ENCODE data around the gene NDFIP2. TPM values are rescaled to one million over a fixed set of nuclear protein-coding genes. Genes with fewer than 3 reads are reported as not detected.

The NDFIP2 gene
- polyA plus RNA-seq, 1 donor (not counting 4 experiments of a cell fraction or from before 2014, with no cell fraction given): 244 TPM

DNA sequence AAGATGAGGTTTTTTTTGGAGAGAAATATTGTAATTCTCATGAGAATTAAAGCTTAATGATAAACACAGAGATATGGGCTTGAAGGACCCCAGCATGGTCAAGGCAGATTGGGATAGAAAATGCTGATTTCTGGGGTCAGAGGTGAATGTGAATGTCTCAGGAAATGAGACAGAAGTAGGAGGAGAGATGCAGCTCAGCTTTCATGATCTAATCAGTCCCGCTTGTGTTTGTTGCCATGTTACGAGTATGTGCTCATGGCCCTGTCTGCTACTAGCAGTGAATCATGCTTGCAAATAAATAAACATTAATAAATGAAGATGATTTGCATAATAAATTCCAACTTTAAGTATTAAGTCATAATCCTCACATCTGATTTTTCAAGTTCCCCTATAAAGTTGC lies 23.0 kb upstream of the NDFIP2 start:
- Histone ChIP-seq H3K4me2 (ENCODE audit: control insufficient read depth, extremely low read depth, insufficient read depth, low read depth, low read length) (no peak overlapping the region), H2AFZ (ENCODE audit: control insufficient read depth, low read length) (no peak overlapping the region), H3K9ac (ENCODE audit: control insufficient read depth, extremely low read depth, insufficient read depth, low read length) (no peak overlapping the region), H3K4me3 (ENCODE audit: control insufficient read depth in 2 of 3, extremely low read depth in 1 of 3, insufficient read depth in 2 of 3, low read depth in 1 of 3, low read length in 3 of 3) (no peak overlapping the region), H3K79me2 (ENCODE audit: control insufficient read depth, insufficient read depth, low read length) (no peaks in the 10 kb centered on the region), H3K27ac (ENCODE audit: control insufficient read depth, insufficient read depth, low read length) (no peak overlapping the region), H3K9me3 (ENCODE audit: control insufficient read depth, low read depth, low read length) (no peaks in the 10 kb centered on the region), H4K20me1 (ENCODE audit: control insufficient read depth, extremely low read depth, insufficient read depth, low read length) (no peaks in the 10 kb centered on the region), H3K36me3 (ENCODE audit: control insufficient read depth in 2 of 2, extremely low read depth in 1 of 2, insufficient read depth in 2 of 2, low read length in 2 of 2) (no peaks in the 10 kb centered on the region), H3K4me1 (ENCODE audit: control insufficient read depth, extremely low read depth, insufficient read depth, low read length) (peaks cover 13% of the 10 kb centered on the region), H3K27me3 (ENCODE audit: control insufficient read depth, extremely low read depth, insufficient read depth, low read length) (no peaks in the 10 kb centered on the region), H3K9me1 (ENCODE audit: control insufficient read depth, extremely low read depth, insufficient read depth, low read length) (peaks cover 2% of the 10 kb centered on the region)
- FAIRE-seq (no peak), DNase-seq (ENCODE audit: low read depth, low spot score) (no peak)
- dilution Hi-C loops (cut with MboI; ENCODE audit: extremely low pct_ligation_motif_present, low sequenced_read_pairs): no loop called here
- no peak for TF ChIP-seq EZH2 (IDR thresholded peaks at IDR 0.05; ENCODE audit: low read length)
- TF ChIP-seq, protein P1, sequence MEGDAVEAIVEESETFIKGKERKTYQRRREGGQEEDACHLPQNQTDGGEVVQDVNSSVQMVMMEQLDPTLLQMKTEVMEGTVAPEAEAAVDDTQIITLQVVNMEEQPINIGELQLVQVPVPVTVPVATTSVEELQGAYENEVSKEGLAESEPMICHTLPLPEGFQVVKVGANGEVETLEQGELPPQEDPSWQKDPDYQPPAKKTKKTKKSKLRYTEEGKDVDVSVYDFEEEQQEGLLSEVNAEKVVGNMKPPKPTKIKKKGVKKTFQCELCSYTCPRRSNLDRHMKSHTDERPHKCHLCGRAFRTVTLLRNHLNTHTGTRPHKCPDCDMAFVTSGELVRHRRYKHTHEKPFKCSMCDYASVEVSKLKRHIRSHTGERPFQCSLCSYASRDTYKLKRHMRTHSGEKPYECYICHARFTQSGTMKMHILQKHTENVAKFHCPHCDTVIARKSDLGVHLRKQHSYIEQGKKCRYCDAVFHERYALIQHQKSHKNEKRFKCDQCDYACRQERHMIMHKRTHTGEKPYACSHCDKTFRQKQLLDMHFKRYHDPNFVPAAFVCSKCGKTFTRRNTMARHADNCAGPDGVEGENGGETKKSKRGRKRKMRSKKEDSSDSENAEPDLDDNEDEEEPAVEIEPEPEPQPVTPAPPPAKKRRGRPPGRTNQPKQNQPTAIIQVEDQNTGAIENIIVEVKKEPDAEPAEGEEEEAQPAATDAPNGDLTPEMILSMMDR (optimal IDR thresholded peaks at IDR 0.05 in 1 of 3, IDR thresholded peaks at IDR 0.05 in 1 of 3, conservative IDR thresholded peaks at IDR 0.05 in 1 of 3; ENCODE audit: extremely low read depth in 1 of 3, insufficient read depth in 2 of 3, low read length in 3 of 3): no peak

DNA sequence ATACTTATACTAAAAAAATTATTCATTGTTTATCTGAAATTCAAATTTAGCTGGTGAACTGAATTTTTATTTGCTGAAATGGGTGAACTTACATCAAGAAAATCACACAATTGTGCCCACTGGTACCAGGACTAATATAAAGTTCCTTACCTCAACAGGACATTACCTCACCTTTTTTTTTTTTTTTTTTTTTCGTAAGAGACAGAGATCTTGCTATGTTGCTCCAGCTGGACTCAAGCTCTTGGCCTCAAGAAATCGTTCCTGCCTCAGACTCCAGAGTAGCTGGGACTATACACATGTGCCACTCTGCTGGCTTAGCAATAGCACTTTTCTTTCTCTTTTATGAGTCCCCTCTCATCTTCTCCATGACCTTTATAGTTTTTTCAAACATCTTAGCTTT lies 22.5 kb upstream of the NDFIP2 start:
- Histone ChIP-seq H4K20me1 (ENCODE audit: control insufficient read depth, extremely low read depth, insufficient read depth, low read length) (no peaks in the 10 kb centered on the region), H3K79me2 (ENCODE audit: control insufficient read depth, insufficient read depth, low read length) (no peaks in the 10 kb centered on the region), H3K27me3 (ENCODE audit: control insufficient read depth, extremely low read depth, insufficient read depth, low read length) (no peaks in the 10 kb centered on the region), H3K27ac (ENCODE audit: control insufficient read depth, insufficient read depth, low read length) (no peak overlapping the region), H3K4me2 (ENCODE audit: control insufficient read depth, extremely low read depth, insufficient read depth, low read depth, low read length) (no peak overlapping the region), H3K4me3 (ENCODE audit: control insufficient read depth in 2 of 3, extremely low read depth in 1 of 3, insufficient read depth in 2 of 3, low read depth in 1 of 3, low read length in 3 of 3) (no peak overlapping the region), H3K9ac (ENCODE audit: control insufficient read depth, extremely low read depth, insufficient read depth, low read length) (no peak overlapping the region), H3K36me3 (ENCODE audit: control insufficient read depth in 2 of 2, extremely low read depth in 1 of 2, insufficient read depth in 2 of 2, low read length in 2 of 2) (no peaks in the 10 kb centered on the region), H3K9me3 (ENCODE audit: control insufficient read depth, low read depth, low read length) (no peaks in the 10 kb centered on the region), H3K9me1 (ENCODE audit: control insufficient read depth, extremely low read depth, insufficient read depth, low read length) (peaks cover 2% of the 10 kb centered on the region), H2AFZ (ENCODE audit: control insufficient read depth, low read length) (no peak overlapping the region), H3K4me1 (ENCODE audit: control insufficient read depth, extremely low read depth, insufficient read depth, low read length) (peaks cover 13% of the 10 kb centered on the region)
- FAIRE-seq (no peak), DNase-seq (ENCODE audit: low read depth, low spot score) (no peak)
- dilution Hi-C loops (cut with MboI; ENCODE audit: extremely low pct_ligation_motif_present, low sequenced_read_pairs): no loop called here
- no peak for TF ChIP-seq EZH2 (IDR thresholded peaks at IDR 0.05; ENCODE audit: low read length)
- TF ChIP-seq, protein P1 (optimal IDR thresholded peaks at IDR 0.05 in 1 of 3, IDR thresholded peaks at IDR 0.05 in 1 of 3, conservative IDR thresholded peaks at IDR 0.05 in 1 of 3; ENCODE audit: extremely low read depth in 1 of 3, insufficient read depth in 2 of 3, low read length in 3 of 3): no peak
